Measurements from ENCODE around the gene IL17RD.

DNA sequence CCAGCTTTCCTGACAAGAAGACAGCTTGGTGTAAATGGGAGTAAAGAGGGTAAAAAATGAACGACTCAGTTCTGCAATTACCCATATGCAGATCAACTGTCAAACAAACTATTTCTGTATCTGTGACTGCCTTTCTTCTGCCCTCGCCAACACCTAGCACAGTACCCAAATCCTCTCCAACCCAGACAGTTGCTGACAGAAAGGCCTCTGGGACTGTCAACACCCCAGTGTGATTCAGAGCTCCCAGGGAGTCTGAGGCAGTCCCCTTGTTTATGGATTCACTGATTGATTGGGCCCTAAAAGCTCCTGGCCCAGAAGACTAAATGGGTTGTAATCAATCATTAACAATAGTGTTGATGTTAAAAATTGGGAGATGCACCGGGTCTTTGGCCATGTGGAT is 20.2 kb downstream of the IL17RD start:
- TF ChIP-seq, protein P1, sequence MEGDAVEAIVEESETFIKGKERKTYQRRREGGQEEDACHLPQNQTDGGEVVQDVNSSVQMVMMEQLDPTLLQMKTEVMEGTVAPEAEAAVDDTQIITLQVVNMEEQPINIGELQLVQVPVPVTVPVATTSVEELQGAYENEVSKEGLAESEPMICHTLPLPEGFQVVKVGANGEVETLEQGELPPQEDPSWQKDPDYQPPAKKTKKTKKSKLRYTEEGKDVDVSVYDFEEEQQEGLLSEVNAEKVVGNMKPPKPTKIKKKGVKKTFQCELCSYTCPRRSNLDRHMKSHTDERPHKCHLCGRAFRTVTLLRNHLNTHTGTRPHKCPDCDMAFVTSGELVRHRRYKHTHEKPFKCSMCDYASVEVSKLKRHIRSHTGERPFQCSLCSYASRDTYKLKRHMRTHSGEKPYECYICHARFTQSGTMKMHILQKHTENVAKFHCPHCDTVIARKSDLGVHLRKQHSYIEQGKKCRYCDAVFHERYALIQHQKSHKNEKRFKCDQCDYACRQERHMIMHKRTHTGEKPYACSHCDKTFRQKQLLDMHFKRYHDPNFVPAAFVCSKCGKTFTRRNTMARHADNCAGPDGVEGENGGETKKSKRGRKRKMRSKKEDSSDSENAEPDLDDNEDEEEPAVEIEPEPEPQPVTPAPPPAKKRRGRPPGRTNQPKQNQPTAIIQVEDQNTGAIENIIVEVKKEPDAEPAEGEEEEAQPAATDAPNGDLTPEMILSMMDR (IDR thresholded peaks at IDR 0.05) = no peak
- TF ChIP-seq, protein P2, sequence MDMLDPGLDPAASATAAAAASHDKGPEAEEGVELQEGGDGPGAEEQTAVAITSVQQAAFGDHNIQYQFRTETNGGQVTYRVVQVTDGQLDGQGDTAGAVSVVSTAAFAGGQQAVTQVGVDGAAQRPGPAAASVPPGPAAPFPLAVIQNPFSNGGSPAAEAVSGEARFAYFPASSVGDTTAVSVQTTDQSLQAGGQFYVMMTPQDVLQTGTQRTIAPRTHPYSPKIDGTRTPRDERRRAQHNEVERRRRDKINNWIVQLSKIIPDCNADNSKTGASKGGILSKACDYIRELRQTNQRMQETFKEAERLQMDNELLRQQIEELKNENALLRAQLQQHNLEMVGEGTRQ (IDR thresholded peaks at IDR 0.05) = no peak
- TF ChIP-seq POLR2A (IDR thresholded peaks at IDR 0.05; ENCODE audit: low read length) (no peak), CHD2 (IDR thresholded peaks at IDR 0.05; ENCODE audit: low read length, partially characterized antibody) (no peak), MAFK (IDR thresholded peaks at IDR 0.05; ENCODE audit: partially characterized antibody) (no peak)
- TF ChIP-seq, protein P3, sequence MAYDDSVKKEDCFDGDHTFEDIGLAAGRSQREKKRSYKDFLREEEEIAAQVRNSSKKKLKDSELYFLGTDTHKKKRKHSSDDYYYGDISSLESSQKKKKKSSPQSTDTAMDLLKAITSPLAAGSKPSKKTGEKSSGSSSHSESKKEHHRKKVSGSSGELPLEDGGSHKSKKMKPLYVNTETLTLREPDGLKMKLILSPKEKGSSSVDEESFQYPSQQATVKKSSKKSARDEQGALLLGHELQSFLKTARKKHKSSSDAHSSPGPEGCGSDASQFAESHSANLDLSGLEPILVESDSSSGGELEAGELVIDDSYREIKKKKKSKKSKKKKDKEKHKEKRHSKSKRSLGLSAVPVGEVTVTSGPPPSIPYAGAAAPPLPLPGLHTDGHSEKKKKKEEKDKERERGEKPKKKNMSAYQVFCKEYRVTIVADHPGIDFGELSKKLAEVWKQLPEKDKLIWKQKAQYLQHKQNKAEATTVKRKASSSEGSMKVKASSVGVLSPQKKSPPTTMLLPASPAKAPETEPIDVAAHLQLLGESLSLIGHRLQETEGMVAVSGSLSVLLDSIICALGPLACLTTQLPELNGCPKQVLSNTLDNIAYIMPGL (CRISPR knock-in tag; IDR thresholded peaks at IDR 0.05; ENCODE audit: borderline replicate concordance) = no peak
- TF ChIP-seq, protein P4, sequence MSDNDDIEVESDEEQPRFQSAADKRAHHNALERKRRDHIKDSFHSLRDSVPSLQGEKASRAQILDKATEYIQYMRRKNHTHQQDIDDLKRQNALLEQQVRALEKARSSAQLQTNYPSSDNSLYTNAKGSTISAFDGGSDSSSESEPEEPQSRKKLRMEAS (IDR thresholded peaks at IDR 0.05) = no peak
